Keratinocyte (primary cell): Measurements from ENCODE around the gene NPAS3.

ENCODE experiments used
- CTCF ChIP-seq, 3 experiments: IDR thresholded peaks in 1 of 3; conservative IDR thresholded peaks in 1 of 3; optimal IDR thresholded peaks in 1 of 3; 2 replicates in 2 of 3; 3 replicates in 1 of 3; pipeline versions ENCODE3 to v1.5.1; 2011; ENCODE audit warnings: low read length in 3 of 3, mild to moderate bottlenecking in 3 of 3, moderate library complexity in 2 of 3, control low read depth in 1 of 3, inconsistent platforms in 1 of 3; ENCODE audit not compliant: insufficient read depth in 2 of 3; ENCODE audit errors: extremely low read depth in 1 of 3
- EZH2 ChIP-seq: IDR thresholded peaks from one replicate; pipeline ENCODE4 v1.6.1; 2012; ENCODE audit warnings: inconsistent platforms, mild to moderate bottlenecking, low read length, moderate library complexity

- TF ChIP-seq CTCF (optimal IDR thresholded peaks at IDR 0.05 in 1 of 3, IDR thresholded peaks at IDR 0.05 in 1 of 3, conservative IDR thresholded peaks at IDR 0.05 in 1 of 3; ENCODE audit: extremely low read depth in 1 of 3, insufficient read depth in 2 of 3, low read length in 3 of 3), result no peak
- no peak for TF ChIP-seq EZH2
Observed at GRCh38 chr14:33207467-33208017, 268.9 kb downstream of the NPAS3 start.
